Activated CD4-positive, alpha-beta T cell treated with anti-CD3 and anti-CD28 coated beads for 4 hours (primary cell): ENCODE results near the gene WDPCP.
"Not testable (repeated sequence)": the region's sequence is repeated elsewhere in the genome, so short reads cannot be mapped to it uniquely, and the experiment has no call there.

Experiments used
- DNase-seq, 2 donors: peaks; one replicate each; pipeline ENCODE4 v3.0.0-alpha.2; 2020

WDPCP gene

DNA sequence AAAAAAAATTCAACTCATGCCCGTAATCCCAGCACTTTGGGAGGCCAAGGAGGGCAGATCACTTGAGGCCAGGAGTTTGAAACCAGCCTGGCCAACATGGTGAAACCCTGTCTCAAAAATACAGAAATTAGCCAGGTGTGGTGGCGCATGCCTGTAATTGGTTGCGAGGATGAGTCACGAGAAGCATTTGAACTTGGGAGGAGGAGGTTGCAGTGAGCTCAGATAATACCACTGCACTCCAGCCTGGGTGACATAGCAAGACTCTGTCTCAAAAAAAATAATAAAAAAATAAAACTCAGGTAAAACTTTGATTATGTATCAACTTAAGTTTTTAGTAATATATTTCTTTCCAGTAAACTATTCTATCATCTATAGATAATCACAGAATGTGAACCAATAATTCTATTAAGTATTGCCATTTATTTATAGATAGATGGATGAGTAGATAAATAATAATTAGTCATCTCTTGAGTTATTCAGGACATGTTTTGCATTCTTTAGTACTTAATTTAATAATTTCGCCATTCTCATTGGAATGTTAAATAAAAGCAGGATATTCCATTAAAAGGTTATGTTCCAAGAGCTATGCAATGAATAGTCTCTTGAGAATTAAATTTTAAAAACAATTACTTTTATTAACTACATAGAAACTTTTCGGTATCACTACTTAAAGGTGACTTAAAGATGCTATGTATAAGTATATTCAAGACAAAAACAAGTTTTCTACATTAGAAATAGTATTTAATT lies 48.7 kb downstream of the WDPCP start:
- DNase-seq, result no peak

DNA sequence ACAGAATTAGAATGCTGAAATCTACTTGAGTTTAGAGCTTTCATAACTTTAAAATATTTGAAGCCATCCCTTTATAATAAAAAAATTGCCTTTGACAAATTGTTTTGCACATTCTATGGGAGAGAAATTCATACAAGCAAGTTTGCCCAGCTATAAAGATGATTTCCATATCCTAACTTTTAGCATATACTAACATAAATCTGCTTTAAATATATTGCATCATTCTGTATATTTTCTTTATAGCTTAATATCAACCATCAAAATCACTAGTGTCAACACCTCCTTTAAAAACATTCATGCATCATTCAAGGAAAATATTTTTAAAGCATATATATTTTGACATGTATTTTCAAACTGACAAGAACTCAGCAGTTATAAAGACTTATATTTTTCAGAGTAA lies 49.9 kb downstream of the WDPCP start:
- DNase-seq, result no peak

GRCh38 chr2:63537306-63537705 lies 51.0 kb downstream of the WDPCP start:
- no peak for DNase-seq

DNA sequence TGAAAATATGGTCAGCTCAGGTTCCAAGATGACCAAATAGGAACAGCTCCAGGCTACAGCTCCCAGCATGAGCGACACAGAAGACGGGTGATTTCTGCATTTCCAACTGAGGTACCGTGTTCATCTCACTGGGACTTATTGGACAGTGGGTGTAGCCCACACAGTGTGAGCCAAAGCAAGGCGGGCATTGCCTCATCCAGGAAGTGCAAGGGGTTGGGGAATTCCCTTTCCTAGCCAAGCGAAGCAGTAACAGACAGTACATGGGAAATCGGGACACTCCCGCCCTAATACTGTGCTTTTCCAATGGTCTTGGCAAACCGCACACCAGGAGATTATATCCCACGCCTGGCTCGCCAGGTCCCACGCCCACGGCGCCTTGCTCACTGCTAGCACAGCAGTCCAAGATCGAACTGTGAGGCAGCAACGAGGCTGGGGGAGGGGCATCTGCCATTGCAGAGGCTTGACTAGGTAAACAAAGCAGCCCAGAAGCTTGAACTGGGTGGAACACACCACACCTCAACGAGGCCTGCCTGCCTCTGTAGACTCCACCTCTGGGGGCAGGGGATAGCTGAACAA lies 57.5 kb downstream of the WDPCP start:
- DNase-seq, result no peak

- DNase-seq, result no peak
Measured at GRCh38 chr2:63525905-63526304, 62.4 kb downstream of the WDPCP start.

GRCh38 chr2:63522950-63523349 lies 65.3 kb downstream of the WDPCP start:
- DNase-seq, result no peak

GRCh38 chr2:63520793-63521192 lies 67.5 kb downstream of the WDPCP start:
- DNase-seq, result no peak

DNA sequence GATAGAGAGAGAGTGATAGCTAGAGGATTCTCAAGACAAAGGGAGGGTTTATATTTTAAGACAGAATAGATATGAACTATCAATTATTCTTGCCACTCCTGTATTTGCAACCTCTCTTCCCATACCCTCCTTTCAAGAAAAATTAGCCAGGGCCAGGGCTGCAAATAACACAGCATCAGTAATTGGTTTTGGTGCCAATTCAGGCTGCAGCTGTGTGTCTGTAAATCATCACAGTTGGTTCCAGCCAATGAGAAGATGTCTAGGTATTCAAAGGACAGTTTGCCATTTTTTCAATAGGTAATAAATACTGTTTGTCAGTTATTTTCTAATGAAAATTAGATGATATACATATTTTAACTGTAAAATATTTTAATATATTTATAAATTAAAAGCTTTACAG lies 73.5 kb downstream of the WDPCP start:
- no peak for DNase-seq

DNA sequence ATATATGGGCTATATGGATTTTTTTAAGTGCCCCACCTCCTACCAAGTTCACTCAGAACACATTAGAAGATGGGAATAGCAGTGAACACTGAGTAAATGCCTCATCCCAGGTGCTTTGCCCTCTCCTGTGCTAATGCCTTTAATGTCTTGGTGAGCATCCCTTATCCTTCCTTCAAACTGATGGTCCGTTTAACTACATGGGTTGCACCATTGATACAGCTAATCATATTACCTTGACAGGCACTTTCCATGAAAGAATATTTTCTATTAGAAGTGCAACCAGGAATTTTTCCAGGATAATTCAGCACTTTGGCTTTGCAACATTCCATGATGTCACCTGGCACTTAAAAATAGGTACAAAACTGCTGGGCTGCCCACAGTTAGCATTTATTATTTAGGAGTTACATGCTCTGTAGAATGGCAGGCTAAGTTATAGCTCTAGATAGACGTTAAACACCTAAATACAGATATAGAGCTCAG lies 74.0 kb downstream of the WDPCP start:
- DNase-seq, result no peak

GRCh38 chr2:63506320-63506719 lies 82.0 kb downstream of the WDPCP start:
- DNase-seq, result no peak

GRCh38 chr2:63503818-63504217 lies 84.5 kb downstream of the WDPCP start:
- no peak for DNase-seq

DNA sequence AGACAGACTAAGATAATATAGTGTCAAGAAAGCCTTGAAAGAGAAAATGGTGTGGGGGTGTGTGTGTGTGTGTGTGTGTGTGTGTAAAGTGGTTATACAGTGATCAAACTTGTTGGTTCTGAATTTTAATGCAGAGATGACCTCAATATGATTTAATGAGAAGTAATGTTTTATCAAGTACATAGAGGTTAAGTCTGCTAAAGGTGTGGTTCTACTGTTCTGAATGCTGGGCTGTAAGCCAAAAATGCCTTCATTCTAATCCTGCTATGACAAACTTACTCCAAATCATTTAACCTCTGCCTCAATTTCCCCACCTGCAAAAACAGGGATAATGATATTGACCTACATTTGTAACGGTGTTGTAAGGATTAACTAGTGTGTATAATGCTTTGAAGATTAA lies 87.9 kb downstream of the WDPCP start:
- no peak for DNase-seq

- DNase-seq, result no peak
Measured at GRCh38 chr2:63497576-63497975, 90.7 kb downstream of the WDPCP start.

DNA sequence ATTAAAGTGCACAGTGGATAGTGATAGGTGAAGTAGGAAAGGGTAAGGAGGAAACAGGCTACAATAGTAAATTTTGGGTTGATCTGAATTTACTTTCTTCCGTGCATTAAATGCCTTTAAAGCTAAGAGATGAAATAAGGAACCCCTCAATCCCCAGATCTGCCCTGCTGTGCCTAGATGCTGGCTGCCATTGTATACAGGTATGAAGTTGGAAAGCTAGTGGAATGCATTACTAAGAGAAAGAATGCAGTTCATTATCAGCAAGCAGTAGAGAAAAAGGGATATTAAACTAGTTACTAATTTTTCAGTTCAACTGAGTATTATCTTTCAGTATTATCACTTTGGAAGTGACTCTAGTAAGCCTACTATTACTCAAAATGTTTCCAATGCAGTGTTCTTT lies 93.3 kb downstream of the WDPCP start:
- DNase-seq, result no peak

DNA sequence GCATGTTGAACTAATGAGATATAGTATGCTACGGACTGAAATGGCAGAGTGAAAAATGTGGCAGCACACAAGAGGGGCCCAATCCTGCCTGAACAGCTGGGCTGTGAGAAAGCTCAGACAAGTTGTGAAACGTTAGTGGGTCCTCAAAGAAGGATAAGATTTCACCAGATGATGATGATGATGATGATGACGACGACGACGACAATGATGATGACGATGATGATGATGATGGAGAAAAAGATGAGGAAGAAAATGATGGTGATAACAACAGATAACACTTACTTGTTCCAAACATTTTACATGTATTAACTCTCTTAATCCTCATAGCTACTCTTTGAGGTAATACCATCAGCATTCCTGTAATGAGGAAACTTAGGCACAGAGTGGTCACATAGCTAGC lies 94.2 kb downstream of the WDPCP start:
- DNase-seq, result no peak

GRCh38 chr2:63488118-63488713 lies 100.1 kb downstream of the WDPCP start:
- no peak for DNase-seq

DNA sequence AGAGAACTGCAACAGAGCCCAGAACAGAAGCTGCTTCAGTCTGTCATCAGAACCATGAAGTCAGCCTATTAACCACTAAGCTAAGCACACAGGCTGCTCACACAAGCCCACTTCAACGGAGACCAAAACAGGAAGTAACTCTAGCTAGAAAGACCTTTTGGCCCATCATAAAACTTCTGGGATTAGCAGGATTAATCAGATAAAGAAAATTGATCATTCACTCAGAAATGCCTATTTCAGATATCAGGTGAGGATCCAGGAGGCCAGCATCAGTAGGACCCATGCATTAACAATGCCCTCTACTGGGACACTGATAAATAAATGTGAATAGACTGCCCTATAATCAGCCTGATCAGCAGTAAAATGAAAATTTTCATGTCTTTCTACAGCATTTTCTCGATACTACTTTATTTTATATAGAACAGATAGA lies 101.4 kb downstream of the WDPCP start:
- DNase-seq, result no peak

DNA sequence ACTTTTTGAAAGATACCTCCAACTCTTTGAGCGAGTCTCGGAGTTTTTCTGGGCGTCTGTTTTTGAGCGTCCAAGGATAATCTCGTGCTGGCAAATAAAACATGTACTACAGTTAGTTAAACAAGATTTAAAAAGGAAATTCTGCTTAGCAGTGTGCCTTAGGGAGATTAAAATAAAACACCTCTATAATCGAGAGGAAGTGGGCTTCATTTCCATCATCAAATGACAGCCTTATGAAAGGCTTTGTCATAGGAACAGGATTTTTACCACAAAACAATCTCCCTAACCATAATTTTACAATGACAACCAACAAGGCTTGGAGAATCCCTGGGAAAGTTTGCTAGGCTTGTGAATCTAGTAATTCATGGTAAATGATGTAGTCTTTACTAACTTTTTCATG lies 103.4 kb downstream of the WDPCP start:
- no peak for DNase-seq

- DNase-seq, result no peak
Measured at GRCh38 chr2:63484481-63484880, 103.8 kb downstream of the WDPCP start.

DNA sequence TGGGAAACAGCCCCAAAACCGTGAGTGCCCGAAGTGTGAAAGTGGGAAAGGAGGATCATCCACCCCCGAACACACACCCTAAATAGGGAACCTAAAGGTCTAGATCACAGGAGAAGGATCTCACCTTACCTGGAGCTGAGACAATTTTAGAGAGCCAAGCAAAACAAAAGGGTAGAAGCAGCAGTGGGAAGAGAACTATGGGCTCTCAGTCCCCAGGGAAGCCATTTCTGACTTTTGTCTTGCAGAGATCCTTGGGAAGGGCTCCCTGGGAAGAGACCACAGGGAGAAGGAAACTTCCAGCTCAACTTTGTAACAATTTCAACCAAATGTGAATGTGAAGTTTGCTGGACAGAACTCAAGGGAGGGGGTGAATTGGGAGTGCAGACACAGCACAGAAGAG lies 110.6 kb downstream of the WDPCP start:
- no peak for DNase-seq

DNA sequence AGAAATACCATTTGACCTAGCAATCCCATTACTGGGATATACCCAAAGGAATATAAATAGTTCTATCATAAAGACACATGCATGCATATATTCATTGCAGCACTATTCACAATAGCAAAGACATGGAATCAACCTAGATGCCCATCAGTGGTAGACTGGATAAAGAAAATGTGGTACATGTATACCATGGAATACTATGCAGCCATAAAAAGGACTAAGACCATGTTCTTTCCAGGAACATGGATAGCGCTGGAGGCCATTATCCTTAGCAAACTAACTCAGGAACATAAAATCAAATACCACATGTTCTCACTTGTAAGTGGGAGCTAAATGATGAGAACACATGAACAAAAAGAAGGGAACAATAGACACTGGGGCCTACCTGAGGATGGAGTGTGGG lies 119.0 kb downstream of the WDPCP start:
- not testable (repeated sequence) for DNase-seq

DNA sequence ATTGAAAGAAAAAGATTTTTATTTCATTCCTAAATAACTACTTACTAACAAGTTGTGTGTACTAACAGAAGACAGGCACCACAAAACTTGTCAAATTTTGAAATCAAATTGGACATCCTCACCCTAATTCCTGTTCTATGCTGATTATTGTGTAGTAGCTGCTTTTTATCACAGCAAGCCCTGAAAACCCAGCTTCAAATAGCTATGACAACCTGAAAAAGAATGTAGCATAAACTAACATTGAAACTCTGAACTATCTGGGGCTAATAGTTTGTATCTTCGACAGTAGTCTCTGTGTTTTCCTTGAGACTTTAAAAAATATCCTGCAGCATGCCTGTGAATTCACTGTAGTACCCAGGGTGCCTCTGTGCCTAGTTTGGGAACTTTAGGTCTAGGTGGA lies 122.6 kb downstream of the WDPCP start:
- no peak for DNase-seq

DNA sequence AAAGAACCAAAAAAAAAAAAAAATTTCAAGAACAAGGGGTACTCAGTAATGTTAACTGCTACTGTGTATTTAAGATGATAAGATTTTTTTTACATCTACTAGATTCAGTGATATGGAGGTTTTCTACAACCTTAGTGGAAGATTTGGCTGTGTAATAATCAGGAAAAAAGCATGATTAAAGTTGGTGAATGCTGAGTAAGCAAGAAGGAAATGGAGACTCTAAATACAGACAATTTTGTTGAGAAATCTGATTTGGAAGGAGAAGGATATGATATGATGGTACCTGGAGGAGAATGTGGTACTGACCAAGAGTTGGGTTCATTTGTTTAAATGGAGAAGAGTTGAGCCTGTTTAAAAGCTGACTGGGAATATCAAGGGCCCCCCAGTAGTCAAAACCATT lies 125.1 kb downstream of the WDPCP start:
- DNase-seq, result no peak

DNA sequence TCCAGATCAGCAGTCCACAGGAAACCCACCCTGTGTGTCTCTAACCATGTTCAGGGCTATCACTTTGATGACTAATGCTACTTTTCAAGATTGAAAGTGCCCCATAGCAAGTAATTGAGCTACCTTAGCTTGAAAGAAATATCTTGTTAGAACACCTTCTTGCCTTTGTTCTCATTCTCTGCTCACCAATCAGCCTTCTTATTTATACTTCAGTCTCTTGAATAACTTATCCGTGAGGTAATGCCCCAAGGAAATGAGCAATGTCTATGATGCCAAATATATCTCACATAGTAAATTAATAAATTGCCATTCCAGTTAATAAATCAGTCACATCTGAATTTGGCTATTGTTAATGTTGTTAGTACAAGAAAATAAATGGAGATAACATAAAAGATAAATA lies 141.6 kb downstream of the WDPCP start:
- no peak for DNase-seq
